ENCODE measurements around the gene XKR8.

The XKR8 gene

DNA sequence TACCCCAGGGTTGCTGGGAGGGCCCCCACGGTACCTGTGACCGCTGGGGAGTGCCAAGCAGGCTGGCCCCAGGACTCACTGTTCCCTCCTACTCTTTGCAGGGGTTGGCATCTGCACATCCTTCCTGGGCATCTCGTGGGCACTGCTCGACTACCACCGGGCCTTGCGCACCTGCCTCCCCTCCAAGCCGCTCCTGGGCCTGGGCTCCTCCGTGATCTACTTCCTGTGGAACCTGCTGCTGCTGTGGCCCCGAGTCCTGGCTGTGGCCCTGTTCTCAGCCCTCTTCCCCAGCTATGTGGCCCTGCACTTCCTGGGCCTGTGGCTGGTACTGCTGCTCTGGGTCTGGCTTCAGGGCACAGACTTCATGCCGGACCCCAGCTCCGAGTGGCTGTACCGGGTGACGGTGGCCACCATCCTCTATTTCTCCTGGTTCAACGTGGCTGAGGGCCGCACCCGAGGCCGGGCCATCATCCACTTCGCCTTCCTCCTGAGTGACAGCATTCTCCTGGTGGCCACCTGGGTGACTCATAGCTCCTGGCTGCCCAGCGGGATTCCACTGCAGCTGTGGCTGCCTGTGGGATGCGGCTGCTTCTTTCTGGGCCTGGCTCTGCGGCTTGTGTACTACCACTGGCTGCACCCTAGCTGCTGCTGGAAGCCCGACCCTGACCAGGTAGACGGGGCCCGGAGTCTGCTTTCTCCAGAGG lies 6.8 kb downstream of the XKR8 start:
- no peak overlapping the region for H3K27ac ChIP-seq
- DNase-seq: no peak
- H3K36me3 ChIP-seq (replicated peaks): peaks cover 2% of the 10 kb centered on the region
- in situ Hi-C loops (cut with HindIII; ENCODE audit: low pct_ligation_motif_present, low sequenced_read_pairs): no loop called here
- H3K27me3 ChIP-seq (replicated peaks): no peaks in the 10 kb centered on the region
- no peak overlapping the region for H3K4me3 ChIP-seq (ENCODE audit: low read depth, low read length)
- TF ChIP-seq, protein P1, sequence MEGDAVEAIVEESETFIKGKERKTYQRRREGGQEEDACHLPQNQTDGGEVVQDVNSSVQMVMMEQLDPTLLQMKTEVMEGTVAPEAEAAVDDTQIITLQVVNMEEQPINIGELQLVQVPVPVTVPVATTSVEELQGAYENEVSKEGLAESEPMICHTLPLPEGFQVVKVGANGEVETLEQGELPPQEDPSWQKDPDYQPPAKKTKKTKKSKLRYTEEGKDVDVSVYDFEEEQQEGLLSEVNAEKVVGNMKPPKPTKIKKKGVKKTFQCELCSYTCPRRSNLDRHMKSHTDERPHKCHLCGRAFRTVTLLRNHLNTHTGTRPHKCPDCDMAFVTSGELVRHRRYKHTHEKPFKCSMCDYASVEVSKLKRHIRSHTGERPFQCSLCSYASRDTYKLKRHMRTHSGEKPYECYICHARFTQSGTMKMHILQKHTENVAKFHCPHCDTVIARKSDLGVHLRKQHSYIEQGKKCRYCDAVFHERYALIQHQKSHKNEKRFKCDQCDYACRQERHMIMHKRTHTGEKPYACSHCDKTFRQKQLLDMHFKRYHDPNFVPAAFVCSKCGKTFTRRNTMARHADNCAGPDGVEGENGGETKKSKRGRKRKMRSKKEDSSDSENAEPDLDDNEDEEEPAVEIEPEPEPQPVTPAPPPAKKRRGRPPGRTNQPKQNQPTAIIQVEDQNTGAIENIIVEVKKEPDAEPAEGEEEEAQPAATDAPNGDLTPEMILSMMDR (IDR thresholded peaks at IDR 0.05; ENCODE audit: low read depth, low read length, missing control alignments): no peak

DNA sequence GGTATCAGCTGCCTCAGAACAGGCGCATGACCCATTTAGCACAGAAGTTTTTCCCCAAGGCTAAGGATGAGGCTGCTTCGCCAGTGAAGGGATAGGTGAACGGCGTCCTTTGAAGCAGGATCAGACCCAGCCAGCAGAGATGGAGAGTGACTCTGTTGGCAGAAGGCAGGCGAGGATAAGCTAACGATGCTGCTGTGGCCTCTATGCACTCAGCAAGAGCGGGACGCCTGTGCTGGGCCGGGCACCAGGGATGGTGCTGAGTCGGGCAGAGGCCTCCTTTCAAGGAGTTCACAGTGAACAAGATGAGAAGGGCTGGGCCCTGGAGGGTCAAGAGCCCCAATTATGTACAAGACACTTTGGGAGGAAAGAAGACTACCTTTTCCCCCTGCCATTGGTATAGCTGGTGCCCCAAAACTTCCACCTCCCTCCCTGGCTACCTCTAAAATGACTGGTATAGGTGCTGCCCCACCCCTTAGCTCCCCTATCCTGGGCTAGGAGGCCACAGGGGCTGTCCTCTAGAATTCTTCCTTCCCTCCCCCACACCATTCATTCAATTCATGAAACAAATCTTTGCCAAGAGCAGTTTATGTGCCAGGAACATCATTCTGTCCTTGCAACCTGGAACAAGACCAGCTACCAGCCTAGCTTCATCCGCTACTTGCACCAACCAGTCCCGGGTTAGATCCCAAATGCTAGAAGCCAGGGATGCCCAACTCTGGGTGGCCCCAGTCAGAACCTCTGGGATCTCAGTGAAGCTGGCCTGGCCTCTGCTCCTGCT lies 7.5 kb downstream of the XKR8 start:
- peaks cover 6% of the 10 kb centered on the region for H3K36me3 ChIP-seq (replicated peaks)
- TF ChIP-seq, protein P1 (IDR thresholded peaks at IDR 0.05; ENCODE audit: low read depth, low read length, missing control alignments): no peak
- in situ Hi-C loops (cut with HindIII; ENCODE audit: low pct_ligation_motif_present, low sequenced_read_pairs): no loop called here
- H3K27me3 ChIP-seq (replicated peaks): no peaks in the 10 kb centered on the region
- no peak for DNase-seq
- no peak overlapping the region for H3K27ac ChIP-seq
- no peak overlapping the region for H3K4me3 ChIP-seq (ENCODE audit: low read depth, low read length)

DNA sequence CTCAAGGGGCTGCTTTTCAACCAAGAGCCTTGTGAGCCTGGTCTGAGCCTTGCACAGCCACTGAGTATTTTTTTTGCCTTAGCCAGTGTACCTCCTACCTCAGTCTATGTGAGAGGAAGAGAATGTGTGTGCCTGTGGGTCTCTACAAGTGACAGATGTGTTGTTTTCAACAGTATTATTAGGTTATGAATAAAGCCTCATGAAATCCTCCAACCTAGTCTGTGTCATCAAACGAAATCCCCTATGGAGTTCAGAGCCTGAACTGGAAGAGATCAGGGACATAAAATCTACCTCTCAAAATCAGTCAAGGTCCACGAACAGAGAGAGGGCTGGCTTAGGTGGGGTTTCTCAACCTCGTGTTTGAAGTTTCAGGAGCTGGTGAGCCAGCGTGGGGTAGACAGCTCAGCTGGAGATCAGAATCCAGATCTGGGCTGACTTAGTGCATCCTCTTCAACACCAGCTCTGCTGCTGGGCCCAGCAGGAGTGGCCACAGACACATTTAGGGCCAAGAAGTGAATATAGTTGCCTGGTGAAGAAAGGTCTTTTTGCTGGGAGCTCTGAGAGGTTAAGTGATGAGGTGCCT lies 8.2 kb downstream of the XKR8 start:
- in situ Hi-C loops (cut with HindIII; ENCODE audit: low pct_ligation_motif_present, low sequenced_read_pairs): no loop called here
- Histone ChIP-seq H3K4me3 (ENCODE audit: low read depth, low read length) (no peak overlapping the region), H3K36me3 (replicated peaks) (peaks cover 6% of the 10 kb centered on the region), H3K27ac (peak overlapping the region; percentile 50), H3K27me3 (replicated peaks) (no peaks in the 10 kb centered on the region)
- TF ChIP-seq, protein P1 (IDR thresholded peaks at IDR 0.05; ENCODE audit: low read depth, low read length, missing control alignments): no peak
- no peak for DNase-seq

DNA sequence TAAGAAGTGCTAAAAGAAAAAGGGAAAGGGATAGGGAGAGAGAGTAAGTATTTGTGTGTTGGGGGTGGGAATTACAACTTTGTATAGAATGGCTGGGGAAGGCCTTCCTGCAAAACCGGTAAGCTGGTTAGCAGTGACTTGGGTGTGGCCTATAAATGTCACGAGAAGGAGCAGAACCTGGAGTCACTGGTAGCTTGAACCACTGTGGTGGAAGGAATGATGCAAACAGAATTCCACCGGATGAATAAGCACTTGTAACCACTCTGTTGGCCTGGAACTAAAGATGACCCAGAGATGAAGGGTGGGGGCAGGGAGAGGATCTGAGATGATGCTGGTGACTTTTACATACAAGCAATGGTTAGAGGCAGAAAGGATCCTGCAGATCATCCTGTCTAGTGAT lies 8.9 kb downstream of the XKR8 start:
- TF ChIP-seq, protein P1 (IDR thresholded peaks at IDR 0.05; ENCODE audit: low read depth, low read length, missing control alignments): no peak
- in situ Hi-C loops (cut with HindIII; ENCODE audit: low pct_ligation_motif_present, low sequenced_read_pairs): no loop called here
- no peaks in the 10 kb centered on the region for H3K27me3 ChIP-seq (replicated peaks)
- peak overlapping the region; percentile 50 for H3K27ac ChIP-seq
- peak; percentile 92 for DNase-seq
- peaks cover 6% of the 10 kb centered on the region for H3K36me3 ChIP-seq (replicated peaks)
- no peak overlapping the region for H3K4me3 ChIP-seq (ENCODE audit: low read depth, low read length)

DNA sequence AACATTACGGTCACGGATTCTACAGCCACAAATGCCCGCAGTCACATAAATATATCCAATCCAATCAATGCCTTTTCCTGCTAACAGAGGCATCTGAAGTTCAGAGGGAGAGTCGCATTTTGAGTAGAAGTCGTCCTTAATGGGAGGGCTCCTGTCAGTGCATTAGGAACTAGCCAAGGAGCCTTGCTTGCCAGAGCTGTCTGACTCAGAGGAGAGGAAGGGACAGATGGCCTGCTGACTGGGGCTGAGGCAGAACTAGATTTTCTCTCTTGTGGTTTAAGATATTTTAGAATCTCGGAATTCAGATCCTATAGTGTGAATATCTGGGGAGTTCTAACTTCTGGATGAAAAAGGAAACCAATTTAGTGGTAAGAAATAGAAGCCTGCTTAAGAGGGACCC lies 10.6 kb downstream of the XKR8 start:
- peak; percentile 78 for DNase-seq
- no peak overlapping the region for H3K4me3 ChIP-seq (ENCODE audit: low read depth, low read length)
- peak overlapping the region; percentile 55 for H3K27ac ChIP-seq
- H3K36me3 ChIP-seq (replicated peaks): peaks cover 10% of the 10 kb centered on the region
- H3K27me3 ChIP-seq (replicated peaks): no peaks in the 10 kb centered on the region
- in situ Hi-C loops (cut with HindIII; ENCODE audit: low pct_ligation_motif_present, low sequenced_read_pairs): no loop called here
- TF ChIP-seq, protein P1 (IDR thresholded peaks at IDR 0.05; ENCODE audit: low read depth, low read length, missing control alignments): no peak

Data from brain microvascular endothelial cell (primary cell).